ENCODE measurements around the gene ZNF627.
A peak's percentile ranks its signal among the peaks of the same experiment; 100 is the strongest.
"Not testable (repeated sequence)": the region's sequence is repeated elsewhere in the genome, so short reads cannot be mapped to it uniquely, and the experiment has no call there.

ZNF627 gene

GRCh38 chr19:11624069-11624463 is 26.8 kb downstream of the ZNF627 start:
- DNase-seq (ENCODE audit: low spot score): peak; percentile 24

GRCh38 chr19:11626252-11626651 is 29.0 kb downstream of the ZNF627 start:
- no peak for DNase-seq (ENCODE audit: low spot score)

GRCh38 chr19:11633223-11633622 is 35.9 kb downstream of the ZNF627 start:
- no peak for DNase-seq (ENCODE audit: low spot score)

GRCh38 chr19:11634018-11634662 is 36.9 kb downstream of the ZNF627 start:
- DNase-seq (ENCODE audit: low spot score): not testable (repeated sequence)

GRCh38 chr19:11639245-11639601 is 41.9 kb downstream of the ZNF627 start:
- no peak for DNase-seq (ENCODE audit: low spot score)

GRCh38 chr19:11639602-11640471 is 42.6 kb downstream of the ZNF627 start:
- peak; percentile 97 for DNase-seq (ENCODE audit: low spot score)

GRCh38 chr19:11641244-11641643 is 44.0 kb downstream of the ZNF627 start:
- DNase-seq (ENCODE audit: low spot score): no peak

GRCh38 chr19:11642902-11643301 is 45.6 kb downstream of the ZNF627 start:
- DNase-seq (ENCODE audit: low spot score): no peak

GRCh38 chr19:11649941-11650340 is 52.7 kb downstream of the ZNF627 start:
- peak; percentile 44 for DNase-seq (ENCODE audit: low spot score)

GRCh38 chr19:11651062-11651461 is 53.8 kb downstream of the ZNF627 start:
- DNase-seq (ENCODE audit: low spot score): no peak

GRCh38 chr19:11652056-11652455 is 54.8 kb downstream of the ZNF627 start:
- no peak for DNase-seq (ENCODE audit: low spot score)

- no peak for DNase-seq (ENCODE audit: low spot score)
Measured at GRCh38 chr19:11652492-11652891, 55.2 kb downstream of the ZNF627 start.

GRCh38 chr19:11656535-11656934 is 59.3 kb downstream of the ZNF627 start:
- no peak for DNase-seq (ENCODE audit: low spot score)

- no peak for DNase-seq (ENCODE audit: low spot score)
Measured at GRCh38 chr19:11657307-11657706, 60.0 kb downstream of the ZNF627 start.

GRCh38 chr19:11658970-11659369 is 61.7 kb downstream of the ZNF627 start:
- no peak for DNase-seq (ENCODE audit: low spot score)

GRCh38 chr19:11659612-11660011 is 62.3 kb downstream of the ZNF627 start:
- peak; percentile 25 for DNase-seq (ENCODE audit: low spot score)

- DNase-seq (ENCODE audit: low spot score): no peak
Measured at GRCh38 chr19:11662278-11662677, 65.0 kb downstream of the ZNF627 start.

GRCh38 chr19:11663181-11663591 is 65.9 kb downstream of the ZNF627 start:
- DNase-seq (ENCODE audit: low spot score): no peak

All from AG20443 (cell line).